ENCODE data around the gene RNF182. TPM values are rescaled to one million over a fixed set of nuclear protein-coding genes. Genes with fewer than 3 reads are reported as not detected.

RNF182 gene
- total and polyA plus RNA-seq, 9 of the 15 experiments (the other 6 are each of a cell fraction or from before 2014, with no cell fraction given): 12.8 to 22.8 (median 17.5) TPM

DNA sequence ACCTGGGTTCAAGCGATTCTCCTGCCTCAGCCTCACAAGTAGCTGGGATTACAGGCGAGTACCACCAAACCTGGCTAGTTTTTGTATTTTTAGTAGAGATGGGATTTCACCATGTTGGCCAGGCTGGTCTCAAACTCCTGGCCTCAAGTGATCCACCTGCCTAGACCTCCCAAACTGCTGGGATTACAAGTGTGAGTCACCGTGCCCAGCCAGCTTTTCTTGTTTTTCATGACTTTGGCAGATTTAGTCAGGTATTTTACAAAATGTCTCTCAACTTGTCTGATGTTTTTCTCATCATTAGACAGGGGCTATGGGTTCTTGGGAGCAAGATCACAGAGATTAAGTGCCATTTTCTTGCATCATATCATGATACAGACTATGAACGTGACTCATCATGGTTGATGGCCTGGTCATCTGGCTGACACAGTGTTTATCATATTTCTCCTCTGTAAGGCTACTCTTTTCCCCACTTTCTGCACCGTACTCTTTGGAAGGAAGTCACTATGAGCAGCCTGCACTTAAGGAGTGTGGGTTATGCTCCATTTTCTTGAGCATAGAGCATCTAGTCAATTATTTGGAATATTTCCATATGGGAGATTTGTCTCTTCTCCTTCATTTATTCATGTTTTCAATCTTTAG, 67.8 kb downstream of the RNF182 start (continued):
- TF ChIP-seq ZNF589 (CRISPR knock-in tag; IDR thresholded peaks at IDR 0.05; ENCODE audit: low read depth): peak; percentile 75; the same call in 1 of the 2 replicates
- TF ChIP-seq ZFP30 (CRISPR knock-in tag; IDR thresholded peaks at IDR 0.05; ENCODE audit: borderline replicate concordance): no peak
- peak; percentile 85 for TF ChIP-seq MTA1 (IDR thresholded peaks at IDR 0.05; ENCODE audit: borderline replicate concordance)
- no peak for TF ChIP-seq ZNF695 (CRISPR knock-in tag; IDR thresholded peaks at IDR 0.05)
- TF ChIP-seq L3MBTL2 (IDR thresholded peaks at IDR 0.05): peak; percentile 79
- TF ChIP-seq NEUROD1 (IDR thresholded peaks at IDR 0.05; ENCODE audit: borderline replicate concordance, low read depth, low read length, partially characterized antibody): peak; percentile 50
- peak; percentile 93 for TF ChIP-seq ZNF316 (IDR thresholded peaks at IDR 0.05)
- TF ChIP-seq ZFP1 (CRISPR knock-in tag; IDR thresholded peaks at IDR 0.05): no peak
- TF ChIP-seq ETV1 (tag; conservative IDR thresholded peaks at IDR 0.05; ENCODE audit: low read depth): 0 out of 2 replicates have a peak, but pooled peaks have one; percentile 9
- peak; percentile 97 for TF ChIP-seq CEBPB (tag; IDR thresholded peaks at IDR 0.05)
- TF ChIP-seq CTBP1 (IDR thresholded peaks at IDR 0.05; ENCODE audit: borderline replicate concordance): peak; percentile 91
- peak; percentile 82 for TF ChIP-seq EP300 (IDR thresholded peaks at IDR 0.05; ENCODE audit: low read length)
- no peak for TF ChIP-seq NUFIP1 (IDR thresholded peaks at IDR 0.05; ENCODE audit: partially characterized antibody)
- TF ChIP-seq, protein P1, sequence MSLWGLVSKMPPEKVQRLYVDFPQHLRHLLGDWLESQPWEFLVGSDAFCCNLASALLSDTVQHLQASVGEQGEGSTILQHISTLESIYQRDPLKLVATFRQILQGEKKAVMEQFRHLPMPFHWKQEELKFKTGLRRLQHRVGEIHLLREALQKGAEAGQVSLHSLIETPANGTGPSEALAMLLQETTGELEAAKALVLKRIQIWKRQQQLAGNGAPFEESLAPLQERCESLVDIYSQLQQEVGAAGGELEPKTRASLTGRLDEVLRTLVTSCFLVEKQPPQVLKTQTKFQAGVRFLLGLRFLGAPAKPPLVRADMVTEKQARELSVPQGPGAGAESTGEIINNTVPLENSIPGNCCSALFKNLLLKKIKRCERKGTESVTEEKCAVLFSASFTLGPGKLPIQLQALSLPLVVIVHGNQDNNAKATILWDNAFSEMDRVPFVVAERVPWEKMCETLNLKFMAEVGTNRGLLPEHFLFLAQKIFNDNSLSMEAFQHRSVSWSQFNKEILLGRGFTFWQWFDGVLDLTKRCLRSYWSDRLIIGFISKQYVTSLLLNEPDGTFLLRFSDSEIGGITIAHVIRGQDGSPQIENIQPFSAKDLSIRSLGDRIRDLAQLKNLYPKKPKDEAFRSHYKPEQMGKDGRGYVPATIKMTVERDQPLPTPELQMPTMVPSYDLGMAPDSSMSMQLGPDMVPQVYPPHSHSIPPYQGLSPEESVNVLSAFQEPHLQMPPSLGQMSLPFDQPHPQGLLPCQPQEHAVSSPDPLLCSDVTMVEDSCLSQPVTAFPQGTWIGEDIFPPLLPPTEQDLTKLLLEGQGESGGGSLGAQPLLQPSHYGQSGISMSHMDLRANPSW (CRISPR knock-in tag; IDR thresholded peaks at IDR 0.05): peak; percentile 18; the same call in 1 of the 2 replicates
- TF ChIP-seq TAF7 (tag; IDR thresholded peaks at IDR 0.05): 0 out of 2 replicates have a peak, but pooled peaks have one; percentile 20
- TF ChIP-seq, protein P2, sequence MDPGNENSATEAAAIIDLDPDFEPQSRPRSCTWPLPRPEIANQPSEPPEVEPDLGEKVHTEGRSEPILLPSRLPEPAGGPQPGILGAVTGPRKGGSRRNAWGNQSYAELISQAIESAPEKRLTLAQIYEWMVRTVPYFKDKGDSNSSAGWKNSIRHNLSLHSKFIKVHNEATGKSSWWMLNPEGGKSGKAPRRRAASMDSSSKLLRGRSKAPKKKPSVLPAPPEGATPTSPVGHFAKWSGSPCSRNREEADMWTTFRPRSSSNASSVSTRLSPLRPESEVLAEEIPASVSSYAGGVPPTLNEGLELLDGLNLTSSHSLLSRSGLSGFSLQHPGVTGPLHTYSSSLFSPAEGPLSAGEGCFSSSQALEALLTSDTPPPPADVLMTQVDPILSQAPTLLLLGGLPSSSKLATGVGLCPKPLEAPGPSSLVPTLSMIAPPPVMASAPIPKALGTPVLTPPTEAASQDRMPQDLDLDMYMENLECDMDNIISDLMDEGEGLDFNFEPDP (CRISPR knock-in tag; IDR thresholded peaks at IDR 0.05): no peak
- peak in 1 of 2 experiments; percentile 68; a peak in 2 of 4 replicates for TF ChIP-seq HDAC1 (IDR thresholded peaks at IDR 0.05)
- TF ChIP-seq HDAC3 (IDR thresholded peaks at IDR 0.05; ENCODE audit: borderline replicate concordance, partially characterized antibody): peak; percentile 36
- TF ChIP-seq, protein P3, sequence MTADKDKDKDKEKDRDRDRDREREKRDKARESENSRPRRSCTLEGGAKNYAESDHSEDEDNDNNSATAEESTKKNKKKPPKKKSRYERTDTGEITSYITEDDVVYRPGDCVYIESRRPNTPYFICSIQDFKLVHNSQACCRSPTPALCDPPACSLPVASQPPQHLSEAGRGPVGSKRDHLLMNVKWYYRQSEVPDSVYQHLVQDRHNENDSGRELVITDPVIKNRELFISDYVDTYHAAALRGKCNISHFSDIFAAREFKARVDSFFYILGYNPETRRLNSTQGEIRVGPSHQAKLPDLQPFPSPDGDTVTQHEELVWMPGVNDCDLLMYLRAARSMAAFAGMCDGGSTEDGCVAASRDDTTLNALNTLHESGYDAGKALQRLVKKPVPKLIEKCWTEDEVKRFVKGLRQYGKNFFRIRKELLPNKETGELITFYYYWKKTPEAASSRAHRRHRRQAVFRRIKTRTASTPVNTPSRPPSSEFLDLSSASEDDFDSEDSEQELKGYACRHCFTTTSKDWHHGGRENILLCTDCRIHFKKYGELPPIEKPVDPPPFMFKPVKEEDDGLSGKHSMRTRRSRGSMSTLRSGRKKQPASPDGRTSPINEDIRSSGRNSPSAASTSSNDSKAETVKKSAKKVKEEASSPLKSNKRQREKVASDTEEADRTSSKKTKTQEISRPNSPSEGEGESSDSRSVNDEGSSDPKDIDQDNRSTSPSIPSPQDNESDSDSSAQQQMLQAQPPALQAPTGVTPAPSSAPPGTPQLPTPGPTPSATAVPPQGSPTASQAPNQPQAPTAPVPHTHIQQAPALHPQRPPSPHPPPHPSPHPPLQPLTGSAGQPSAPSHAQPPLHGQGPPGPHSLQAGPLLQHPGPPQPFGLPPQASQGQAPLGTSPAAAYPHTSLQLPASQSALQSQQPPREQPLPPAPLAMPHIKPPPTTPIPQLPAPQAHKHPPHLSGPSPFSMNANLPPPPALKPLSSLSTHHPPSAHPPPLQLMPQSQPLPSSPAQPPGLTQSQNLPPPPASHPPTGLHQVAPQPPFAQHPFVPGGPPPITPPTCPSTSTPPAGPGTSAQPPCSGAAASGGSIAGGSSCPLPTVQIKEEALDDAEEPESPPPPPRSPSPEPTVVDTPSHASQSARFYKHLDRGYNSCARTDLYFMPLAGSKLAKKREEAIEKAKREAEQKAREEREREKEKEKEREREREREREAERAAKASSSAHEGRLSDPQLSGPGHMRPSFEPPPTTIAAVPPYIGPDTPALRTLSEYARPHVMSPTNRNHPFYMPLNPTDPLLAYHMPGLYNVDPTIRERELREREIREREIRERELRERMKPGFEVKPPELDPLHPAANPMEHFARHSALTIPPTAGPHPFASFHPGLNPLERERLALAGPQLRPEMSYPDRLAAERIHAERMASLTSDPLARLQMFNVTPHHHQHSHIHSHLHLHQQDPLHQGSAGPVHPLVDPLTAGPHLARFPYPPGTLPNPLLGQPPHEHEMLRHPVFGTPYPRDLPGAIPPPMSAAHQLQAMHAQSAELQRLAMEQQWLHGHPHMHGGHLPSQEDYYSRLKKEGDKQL (CRISPR knock-in tag; IDR thresholded peaks at IDR 0.05; ENCODE audit: borderline replicate concordance): no peak
- no peak for TF ChIP-seq SIRT6 (IDR thresholded peaks at IDR 0.05; ENCODE audit: low read depth, low read length)
